ENCODE measurements around the gene HUWE1. TPM values are rescaled to one million over a fixed set of nuclear protein-coding genes. Genes with fewer than 3 reads are reported as not detected.
A peak's percentile ranks its signal among the peaks of the same experiment; 100 is the strongest.

Gene HUWE1
- total RNA-seq, 2 experiments from 2014 or later, result 219 to 225 TPM

- H3K27me3 Mint-ChIP-seq, result no peaks in the 10 kb centered on the region
- H3K36me3 Mint-ChIP-seq, result peaks cover 16% of the 10 kb centered on the region
- DNase-seq (peak; percentile 56), ATAC-seq (ENCODE audit: low read depth) (peak; percentile 90)
- H3K4me1 Mint-ChIP-seq, result peaks cover 34% of the 10 kb centered on the region
- H3K9me3 Mint-ChIP-seq, result no peaks in the 10 kb centered on the region
- peak overlapping the region; percentile 94 for H3K4me3 Mint-ChIP-seq
- H3K27ac Mint-ChIP-seq, result peak overlapping the region; percentile 99
- POLR2A ChIA-PET, result interaction anchor here (1.0 to 7.3 kb wide), 4 partner anchors 20 to 29 kb away, joined by 4 to 156 read pairs (median 5); partner anchors contain the start of gene HUWE1
Measured at GRCh38 chrX:53714580-53715345, 28.2 kb upstream of the HUWE1 start.

GRCh38 chrX:53713987-53714579 is 27.6 kb upstream of the HUWE1 start:
- H3K27me3 Mint-ChIP-seq, result no peaks in the 10 kb centered on the region
- ATAC-seq (ENCODE audit: low read depth) (no peak), DNase-seq (no peak)
- POLR2A ChIA-PET, result interaction anchor here (1.2 to 7.3 kb wide), 3 partner anchors 19 to 29 kb away, joined by 4 to 156 read pairs (median 5); partner anchors contain the start of gene HUWE1
- H3K36me3 Mint-ChIP-seq, result peaks cover 22% of the 10 kb centered on the region
- H3K27ac Mint-ChIP-seq, result peak overlapping the region; percentile 99
- peak overlapping the region; percentile 94 for H3K4me3 Mint-ChIP-seq
- H3K9me3 Mint-ChIP-seq, result no peaks in the 10 kb centered on the region
- H3K4me1 Mint-ChIP-seq, result peaks cover 34% of the 10 kb centered on the region

- peaks cover 20% of the 10 kb centered on the region for H3K4me1 Mint-ChIP-seq
- no peaks in the 10 kb centered on the region for H3K9me3 Mint-ChIP-seq
- H3K27me3 Mint-ChIP-seq, result no peaks in the 10 kb centered on the region
- DNase-seq, result no peak
- POLR2A ChIA-PET, result interaction anchor here (7.3 kb wide), 1 partner anchor 26 kb away, joined by 156 read pairs; the partner anchor contains the start of gene HUWE1
- no peak for ATAC-seq (ENCODE audit: low read depth)
- no peak overlapping the region for H3K4me3 Mint-ChIP-seq
- H3K36me3 Mint-ChIP-seq, result peaks cover 23% of the 10 kb centered on the region
- H3K27ac Mint-ChIP-seq, result peak overlapping the region; percentile 58
Measured at GRCh38 chrX:53711436-53711835, 24.9 kb upstream of the HUWE1 start.

GRCh38 chrX:53704854-53705253 is 18.3 kb upstream of the HUWE1 start:
- Mint-ChIP-seq H3K4me1 (no peaks in the 10 kb centered on the region), H3K36me3 (peaks cover 23% of the 10 kb centered on the region), H3K27me3 (no peaks in the 10 kb centered on the region), H3K27ac (no peak overlapping the region), H3K4me3 (no peak overlapping the region), H3K9me3 (peaks cover 4% of the 10 kb centered on the region)
- DNase-seq (no peak), ATAC-seq (ENCODE audit: low read depth) (no peak)
- POLR2A ChIA-PET, result no interaction called here

GRCh38 chrX:53704294-53704693 is 17.8 kb upstream of the HUWE1 start:
- no peak for DNase-seq
- no peak overlapping the region for H3K4me3 Mint-ChIP-seq
- H3K36me3 Mint-ChIP-seq, result peaks cover 17% of the 10 kb centered on the region
- H3K27me3 Mint-ChIP-seq, result no peaks in the 10 kb centered on the region
- H3K27ac Mint-ChIP-seq, result no peak overlapping the region
- no peaks in the 10 kb centered on the region for H3K4me1 Mint-ChIP-seq
- peaks cover 4% of the 10 kb centered on the region for H3K9me3 Mint-ChIP-seq
- POLR2A ChIA-PET, result no interaction called here
- no peak for ATAC-seq (ENCODE audit: low read depth)

- Mint-ChIP-seq H3K4me3 (no peak overlapping the region), H3K27ac (no peak overlapping the region), H3K27me3 (no peaks in the 10 kb centered on the region), H3K4me1 (peaks cover 13% of the 10 kb centered on the region), H3K9me3 (no peaks in the 10 kb centered on the region), H3K36me3 (peaks cover 10% of the 10 kb centered on the region)
- ATAC-seq (ENCODE audit: low read depth), result no peak
- POLR2A ChIA-PET, result no interaction called here
- no peak for DNase-seq
Measured at GRCh38 chrX:53695946-53696549, 9.5 kb upstream of the HUWE1 start.

- POLR2A ChIA-PET, result interaction anchor here (0.8 to 1.8 kb wide), 3 partner anchors 8 to 20 kb away, joined by 5 to 7 read pairs (median 5); partner anchors contain the start of gene HUWE1
- Mint-ChIP-seq H3K27ac (no peak overlapping the region), H3K36me3 (peaks cover 5% of the 10 kb centered on the region), H3K9me3 (no peaks in the 10 kb centered on the region), H3K4me1 (peaks cover 16% of the 10 kb centered on the region), H3K4me3 (peak overlapping the region; percentile 10), H3K27me3 (no peaks in the 10 kb centered on the region)
- DNase-seq, result no peak
- ATAC-seq (ENCODE audit: low read depth), result no peak
Measured at GRCh38 chrX:53694642-53695041, 8.1 kb upstream of the HUWE1 start.

- Mint-ChIP-seq H3K36me3 (peaks cover 5% of the 10 kb centered on the region), H3K4me3 (no peak overlapping the region), H3K27ac (no peak overlapping the region), H3K9me3 (no peaks in the 10 kb centered on the region), H3K4me1 (peaks cover 8% of the 10 kb centered on the region), H3K27me3 (no peaks in the 10 kb centered on the region)
- POLR2A ChIA-PET, result interaction anchor here (0.6 to 5.9 kb wide), 2 partner anchors 26 to 27 kb away, joined by 5 to 156 read pairs; no protein-coding TSS in a partner anchor
- no peak for ATAC-seq (ENCODE audit: low read depth)
- no peak for DNase-seq
Measured at GRCh38 chrX:53688300-53688699, 1.8 kb upstream of the HUWE1 start.

- H3K36me3 Mint-ChIP-seq, result peaks cover 9% of the 10 kb centered on the region
- ATAC-seq (ENCODE audit: low read depth) (no peak), DNase-seq (no peak)
- H3K27ac Mint-ChIP-seq, result peak overlapping the region; percentile 93
- no peaks in the 10 kb centered on the region for H3K9me3 Mint-ChIP-seq
- peak overlapping the region; percentile 89 for H3K4me3 Mint-ChIP-seq
- no peaks in the 10 kb centered on the region for H3K27me3 Mint-ChIP-seq
- H3K4me1 Mint-ChIP-seq, result peaks cover 18% of the 10 kb centered on the region
- POLR2A ChIA-PET, result interaction anchor here (1.2 to 5.9 kb wide), 5 partner anchors 9 to 358 kb away, joined by 4 to 156 read pairs (median 7); partner anchors contain the start of gene PHF8
Measured at GRCh38 chrX:53685711-53686110, 808 bp downstream of the HUWE1 start.

GRCh38 chrX:53684415-53685192 is 1.9 kb downstream of the HUWE1 start:
- no peaks in the 10 kb centered on the region for H3K27me3 Mint-ChIP-seq
- ATAC-seq (ENCODE audit: low read depth), result peak; percentile 71
- H3K4me1 Mint-ChIP-seq, result peaks cover 23% of the 10 kb centered on the region
- H3K9me3 Mint-ChIP-seq, result no peaks in the 10 kb centered on the region
- peak overlapping the region; percentile 89 for H3K4me3 Mint-ChIP-seq
- POLR2A ChIA-PET, result interaction anchor here (0.7 to 5.9 kb wide), 7 partner anchors 9 to 358 kb away, joined by 3 to 156 read pairs (median 4); partner anchors contain the start of genes RIBC1 and SMC1A
- H3K27ac Mint-ChIP-seq, result peak overlapping the region; percentile 97
- peaks cover 16% of the 10 kb centered on the region for H3K36me3 Mint-ChIP-seq
- peak; percentile 80 for DNase-seq

- ATAC-seq (ENCODE audit: low read depth) (peak; percentile 72), DNase-seq (peak; percentile 83)
- peak overlapping the region; percentile 89 for H3K4me3 Mint-ChIP-seq
- H3K4me1 Mint-ChIP-seq, result peaks cover 24% of the 10 kb centered on the region
- H3K27me3 Mint-ChIP-seq, result no peaks in the 10 kb centered on the region
- H3K36me3 Mint-ChIP-seq, result peaks cover 21% of the 10 kb centered on the region
- peak overlapping the region; percentile 97 for H3K27ac Mint-ChIP-seq
- no peaks in the 10 kb centered on the region for H3K9me3 Mint-ChIP-seq
- POLR2A ChIA-PET, result interaction anchor here (0.6 to 5.9 kb wide), 9 partner anchors 8 to 359 kb away, joined by 3 to 156 read pairs (median 4); partner anchors contain the start of genes RIBC1 and SMC1A
Measured at GRCh38 chrX:53683556-53684414, 2.7 kb downstream of the HUWE1 start.
